ENCODE results near the gene NEUROD6. TPM values are rescaled to one million over a fixed set of nuclear protein-coding genes. Genes with fewer than 3 reads are reported as not detected.

Gene NEUROD6
- total RNA-seq, 1 donor from 2014 or later = not detected

DNA sequence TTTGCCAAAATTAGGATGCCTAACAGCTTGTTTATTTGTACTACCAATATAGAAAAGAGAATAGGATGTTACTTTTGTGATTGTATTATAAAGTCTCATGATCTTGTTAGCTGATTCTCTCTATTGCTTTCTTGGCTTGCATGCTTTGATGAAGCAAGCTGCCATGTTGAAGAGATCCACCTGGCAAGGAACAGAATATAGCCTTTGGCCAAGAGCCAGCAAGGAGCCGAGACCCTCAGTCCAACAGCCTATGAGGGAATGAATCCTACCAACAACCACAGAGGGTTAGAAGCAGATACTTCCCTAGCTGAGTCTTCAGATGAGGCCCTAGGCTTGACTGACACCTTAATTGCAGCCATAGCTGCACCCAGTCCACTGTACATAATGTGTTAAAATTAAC, 41.2 kb downstream of the NEUROD6 start:
- H3K27me3 Mint-ChIP-seq (ENCODE audit: unreplicated experiment) = no peaks in the 10 kb centered on the region
- H3K4me1 Mint-ChIP-seq (ENCODE audit: low read depth, unreplicated experiment) = no peaks in the 10 kb centered on the region

DNA sequence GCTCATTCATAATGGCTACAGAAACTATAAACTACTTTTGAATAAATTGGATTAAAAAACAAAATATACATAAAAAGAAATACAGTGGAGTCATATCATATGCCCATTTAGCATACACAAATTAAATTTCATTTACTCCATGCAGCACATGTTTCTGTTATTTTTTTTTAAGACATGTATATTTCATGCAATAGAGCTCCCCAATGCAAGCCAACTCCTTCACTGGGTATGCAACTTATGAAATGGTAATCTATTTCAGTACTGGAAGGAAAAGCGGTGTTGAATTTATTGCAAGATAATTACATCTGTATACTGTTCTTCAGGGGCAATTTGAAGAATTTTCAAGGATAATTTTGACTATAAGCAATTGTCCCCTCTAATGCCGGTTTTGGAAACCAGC, 49.9 kb downstream of the NEUROD6 start:
- Mint-ChIP-seq H3K9me3 (ENCODE audit: unreplicated experiment) (no peaks in the 10 kb centered on the region), H3K4me3 (ENCODE audit: unreplicated experiment) (no peak overlapping the region), H3K4me1 (ENCODE audit: low read depth, unreplicated experiment) (peaks cover 2% of the 10 kb centered on the region), H3K27ac (ENCODE audit: unreplicated experiment) (no peak overlapping the region), H3K27me3 (ENCODE audit: unreplicated experiment) (no peaks in the 10 kb centered on the region), H3K36me3 (ENCODE audit: unreplicated experiment) (no peaks in the 10 kb centered on the region)
- no peak for DNase-seq
- TF ChIP-seq, protein P1, sequence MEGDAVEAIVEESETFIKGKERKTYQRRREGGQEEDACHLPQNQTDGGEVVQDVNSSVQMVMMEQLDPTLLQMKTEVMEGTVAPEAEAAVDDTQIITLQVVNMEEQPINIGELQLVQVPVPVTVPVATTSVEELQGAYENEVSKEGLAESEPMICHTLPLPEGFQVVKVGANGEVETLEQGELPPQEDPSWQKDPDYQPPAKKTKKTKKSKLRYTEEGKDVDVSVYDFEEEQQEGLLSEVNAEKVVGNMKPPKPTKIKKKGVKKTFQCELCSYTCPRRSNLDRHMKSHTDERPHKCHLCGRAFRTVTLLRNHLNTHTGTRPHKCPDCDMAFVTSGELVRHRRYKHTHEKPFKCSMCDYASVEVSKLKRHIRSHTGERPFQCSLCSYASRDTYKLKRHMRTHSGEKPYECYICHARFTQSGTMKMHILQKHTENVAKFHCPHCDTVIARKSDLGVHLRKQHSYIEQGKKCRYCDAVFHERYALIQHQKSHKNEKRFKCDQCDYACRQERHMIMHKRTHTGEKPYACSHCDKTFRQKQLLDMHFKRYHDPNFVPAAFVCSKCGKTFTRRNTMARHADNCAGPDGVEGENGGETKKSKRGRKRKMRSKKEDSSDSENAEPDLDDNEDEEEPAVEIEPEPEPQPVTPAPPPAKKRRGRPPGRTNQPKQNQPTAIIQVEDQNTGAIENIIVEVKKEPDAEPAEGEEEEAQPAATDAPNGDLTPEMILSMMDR (IDR thresholded peaks at IDR 0.05; ENCODE audit: partially characterized antibody, unreplicated experiment) = no peak

More for the DNA sequence above, 41.2 kb downstream of the NEUROD6 start:
- H3K36me3 Mint-ChIP-seq (ENCODE audit: unreplicated experiment) = no peaks in the 10 kb centered on the region
- no peak overlapping the region for H3K27ac Mint-ChIP-seq (ENCODE audit: unreplicated experiment)
- peaks cover 1% of the 10 kb centered on the region for H3K9me3 Mint-ChIP-seq (ENCODE audit: unreplicated experiment)
- H3K4me3 Mint-ChIP-seq (ENCODE audit: unreplicated experiment) = no peak overlapping the region
- no peak for DNase-seq
- TF ChIP-seq, protein P1 (IDR thresholded peaks at IDR 0.05; ENCODE audit: partially characterized antibody, unreplicated experiment) = no peak

Other genes with a start within 250 kb of the NEUROD6 start
- gene ITPRID1, start 173.4 kb upstream of the NEUROD6 start, total RNA-seq (ENCODE audit: unreplicated experiment) = not detected